GM21381 (cell line): ENCODE data around the gene XIRP1.
"Not testable (repeated sequence)": the region's sequence is repeated elsewhere in the genome, so short reads cannot be mapped to it uniquely, and the experiment has no call there.

ENCODE experiments used
- ATAC-seq: cut with Tn5 transposase; IDR thresholded peaks from one replicate; pipeline ENCODE4 v1.9.1; 2021; ENCODE audit warnings: mild to moderate bottlenecking, moderate library complexity; ENCODE audit not compliant: unreplicated experiment

XIRP1 gene, protein sequence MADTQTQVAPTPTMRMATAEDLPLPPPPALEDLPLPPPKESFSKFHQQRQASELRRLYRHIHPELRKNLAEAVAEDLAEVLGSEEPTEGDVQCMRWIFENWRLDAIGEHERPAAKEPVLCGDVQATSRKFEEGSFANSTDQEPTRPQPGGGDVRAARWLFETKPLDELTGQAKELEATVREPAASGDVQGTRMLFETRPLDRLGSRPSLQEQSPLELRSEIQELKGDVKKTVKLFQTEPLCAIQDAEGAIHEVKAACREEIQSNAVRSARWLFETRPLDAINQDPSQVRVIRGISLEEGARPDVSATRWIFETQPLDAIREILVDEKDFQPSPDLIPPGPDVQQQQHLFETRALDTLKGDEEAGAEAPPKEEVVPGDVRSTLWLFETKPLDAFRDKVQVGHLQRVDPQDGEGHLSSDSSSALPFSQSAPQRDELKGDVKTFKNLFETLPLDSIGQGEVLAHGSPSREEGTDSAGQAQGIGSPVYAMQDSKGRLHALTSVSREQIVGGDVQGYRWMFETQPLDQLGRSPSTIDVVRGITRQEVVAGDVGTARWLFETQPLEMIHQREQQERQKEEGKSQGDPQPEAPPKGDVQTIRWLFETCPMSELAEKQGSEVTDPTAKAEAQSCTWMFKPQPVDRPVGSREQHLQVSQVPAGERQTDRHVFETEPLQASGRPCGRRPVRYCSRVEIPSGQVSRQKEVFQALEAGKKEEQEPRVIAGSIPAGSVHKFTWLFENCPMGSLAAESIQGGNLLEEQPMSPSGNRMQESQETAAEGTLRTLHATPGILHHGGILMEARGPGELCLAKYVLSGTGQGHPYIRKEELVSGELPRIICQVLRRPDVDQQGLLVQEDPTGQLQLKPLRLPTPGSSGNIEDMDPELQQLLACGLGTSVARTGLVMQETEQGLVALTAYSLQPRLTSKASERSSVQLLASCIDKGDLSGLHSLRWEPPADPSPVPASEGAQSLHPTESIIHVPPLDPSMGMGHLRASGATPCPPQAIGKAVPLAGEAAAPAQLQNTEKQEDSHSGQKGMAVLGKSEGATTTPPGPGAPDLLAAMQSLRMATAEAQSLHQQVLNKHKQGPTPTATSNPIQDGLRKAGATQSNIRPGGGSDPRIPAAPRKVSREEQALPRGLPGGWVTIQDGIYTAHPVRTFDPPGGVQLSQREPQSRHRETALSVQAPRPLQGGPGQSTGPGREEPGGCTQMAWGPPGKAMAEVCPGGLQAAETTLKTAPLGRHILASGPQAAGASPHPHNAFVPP (N-terminal part only)

DNA sequence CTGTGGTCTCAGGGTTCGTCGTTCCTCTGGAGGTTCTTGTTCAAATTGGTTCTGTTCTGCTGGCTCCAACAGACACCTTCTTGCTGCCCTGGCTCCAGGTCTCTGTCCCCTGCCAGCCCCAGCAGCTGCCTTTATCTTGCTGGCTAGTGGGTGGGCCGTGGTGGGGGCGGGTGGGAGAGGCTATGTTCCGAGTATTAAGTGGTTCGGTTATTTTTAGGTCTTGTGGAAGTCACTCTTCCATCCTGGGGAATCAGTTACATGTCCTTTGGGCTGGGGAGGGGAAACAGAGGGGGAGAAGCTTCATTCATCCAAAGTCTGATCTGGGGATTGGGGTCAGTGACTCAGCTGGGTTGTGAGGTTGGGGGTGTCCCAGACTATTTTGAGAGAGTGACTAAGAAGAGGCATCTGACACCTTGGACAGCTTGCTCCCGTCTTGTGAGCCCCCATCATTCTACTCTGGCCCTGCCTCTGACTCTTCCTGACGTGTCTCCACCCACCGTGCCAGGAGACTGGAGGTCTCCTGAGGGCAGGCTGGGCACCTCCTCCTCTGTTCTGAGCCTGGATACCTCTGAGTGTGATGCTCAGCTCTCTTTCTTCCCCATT lies at the start of gene XIRP1:
Gene XIRP1, minus strand, starts transcription at position 106 of the 603 bp plus-strand sequence. CDS start 3,150 bp downstream, outside the sequence.
- no peak for ATAC-seq

DNA sequence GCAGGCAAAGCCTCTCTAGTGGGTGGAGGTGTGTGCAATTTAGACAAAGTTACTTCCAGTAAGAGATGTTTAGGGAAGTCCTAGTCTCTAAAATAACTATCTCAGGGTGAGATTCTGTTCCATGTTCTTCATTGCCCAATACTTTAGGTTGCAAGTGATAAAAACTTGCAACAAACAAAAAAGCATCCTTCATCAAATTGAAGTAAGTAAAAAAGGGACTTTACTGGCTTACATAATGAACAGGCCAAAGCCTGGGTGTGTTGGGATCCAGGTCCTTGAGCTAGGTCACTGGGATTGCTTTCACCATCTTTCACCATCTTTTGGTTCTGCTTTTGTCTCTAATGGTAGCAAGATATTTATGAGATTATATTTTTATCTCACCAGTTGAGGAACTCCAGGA lies 49.2 kb upstream of the XIRP1 start:
- ATAC-seq, result no peak

DNA sequence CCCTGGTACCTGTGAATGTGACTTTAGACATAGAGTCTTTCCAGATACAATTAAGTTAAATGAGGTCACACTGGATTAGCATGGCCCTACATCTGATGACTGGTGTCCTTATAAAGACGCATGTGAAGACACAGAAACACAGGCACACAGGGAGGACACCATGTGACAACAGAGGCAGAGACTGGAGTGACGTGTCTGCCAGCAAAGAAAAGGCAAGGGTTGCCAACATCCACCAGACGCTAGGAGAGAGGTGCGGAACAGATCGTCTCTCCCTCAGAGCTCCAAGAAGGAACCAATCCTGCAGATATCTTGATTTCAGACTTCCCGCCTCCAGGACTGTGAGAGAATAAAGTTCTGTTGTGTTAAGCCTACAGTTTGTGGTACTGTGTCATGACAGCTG lies 44.6 kb upstream of the XIRP1 start:
- no peak for ATAC-seq

DNA sequence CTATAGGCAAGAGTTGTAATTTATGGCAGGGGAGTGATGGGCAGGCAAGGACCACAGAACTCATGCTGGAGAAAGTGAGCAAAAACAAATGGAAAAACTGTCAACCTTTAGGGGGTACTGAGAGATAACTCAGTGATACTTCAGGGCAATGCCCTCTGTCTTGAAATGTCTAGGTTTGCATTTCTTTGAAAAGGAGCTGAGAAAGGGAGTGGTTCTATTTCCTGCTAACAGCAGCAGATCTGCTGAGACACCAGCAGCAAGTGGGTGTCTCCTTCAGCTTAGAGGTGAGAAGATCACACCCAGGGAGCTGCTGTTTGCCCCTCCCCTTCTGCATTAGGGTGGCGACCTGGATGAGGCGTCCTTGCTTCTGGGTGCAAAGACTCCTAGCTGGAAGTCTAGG lies 42.3 kb upstream of the XIRP1 start:
- no peak for ATAC-seq

DNA sequence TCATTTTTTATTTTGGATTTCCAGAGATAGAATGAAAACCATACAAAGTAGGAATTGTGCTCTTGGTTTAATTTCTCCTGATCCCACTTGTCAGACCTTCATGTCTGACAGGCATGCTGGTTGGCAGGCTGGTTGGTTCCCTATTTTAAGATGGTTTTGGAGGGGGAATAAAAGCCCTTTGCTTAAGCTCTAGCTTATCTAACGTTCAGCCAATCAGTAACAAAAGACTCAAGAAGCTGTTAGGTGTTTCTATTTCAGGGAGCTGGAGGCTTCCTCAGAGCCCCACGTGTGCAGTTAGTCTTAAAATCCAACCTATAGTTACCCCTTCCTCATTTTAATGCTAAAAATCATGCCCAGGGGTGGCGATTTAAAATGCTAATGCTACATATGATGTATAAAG lies 40.5 kb upstream of the XIRP1 start:
- ATAC-seq, result no peak

DNA sequence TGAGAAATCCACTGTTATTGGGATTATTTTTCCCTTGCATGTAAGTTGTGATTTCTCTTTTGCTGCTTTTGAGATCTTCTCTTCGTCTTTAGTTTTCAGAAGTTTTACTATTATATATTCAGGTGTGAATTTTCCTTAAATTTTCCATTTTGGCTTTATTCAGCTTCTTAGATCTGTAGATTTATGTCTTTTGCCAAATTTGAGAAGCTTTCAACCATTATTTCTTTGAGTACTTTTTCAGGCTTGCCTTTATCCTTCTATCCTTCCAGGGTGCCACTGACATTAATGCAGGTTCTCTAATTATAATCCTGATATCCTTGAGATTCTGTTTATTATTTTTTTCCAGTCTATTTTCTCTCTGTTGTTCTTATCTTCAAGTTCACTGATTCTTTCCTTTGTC lies 38.1 kb upstream of the XIRP1 start:
- ATAC-seq, result no peak

DNA sequence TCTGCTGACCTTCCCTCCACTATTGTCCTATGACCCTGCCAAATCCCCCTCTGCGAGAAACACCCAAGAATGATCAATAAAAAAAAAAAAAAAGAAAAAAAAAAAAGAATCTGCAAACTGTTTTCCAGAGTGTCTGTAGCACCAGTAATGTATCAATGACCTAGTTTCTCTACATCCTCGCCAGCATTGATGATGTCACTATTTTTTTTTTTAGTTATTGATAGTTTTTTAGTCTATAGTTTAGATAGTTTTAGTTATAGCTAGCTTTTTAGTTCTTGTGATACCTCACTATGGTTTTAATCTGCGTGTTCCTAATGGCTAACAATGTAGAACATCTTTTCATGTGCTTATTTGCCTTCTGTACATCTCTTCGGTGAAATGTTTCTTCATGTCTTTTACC lies 36.1 kb upstream of the XIRP1 start:
- no peak for ATAC-seq

DNA sequence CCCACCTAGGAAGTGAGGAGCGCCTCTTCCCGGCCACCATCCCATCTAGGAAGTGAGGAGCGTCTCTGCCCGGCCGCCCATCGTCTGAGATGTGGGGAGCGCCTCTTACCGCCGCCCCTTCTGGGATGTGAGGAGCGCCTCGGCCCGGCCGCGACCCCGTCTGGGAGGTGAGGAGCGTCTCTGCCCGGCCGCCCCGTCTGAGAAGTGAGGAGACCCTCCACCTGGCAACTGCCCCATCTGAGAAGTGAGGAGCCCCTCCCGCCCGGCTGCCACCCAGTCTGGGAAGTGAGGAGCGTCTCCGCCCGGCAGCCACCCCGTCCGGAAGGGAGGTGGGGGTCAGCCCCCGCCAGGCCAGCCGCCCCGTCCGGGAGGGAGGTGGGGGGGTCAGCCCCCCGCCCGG lies 35.2 kb upstream of the XIRP1 start:
- ATAC-seq, result not testable (repeated sequence)

DNA sequence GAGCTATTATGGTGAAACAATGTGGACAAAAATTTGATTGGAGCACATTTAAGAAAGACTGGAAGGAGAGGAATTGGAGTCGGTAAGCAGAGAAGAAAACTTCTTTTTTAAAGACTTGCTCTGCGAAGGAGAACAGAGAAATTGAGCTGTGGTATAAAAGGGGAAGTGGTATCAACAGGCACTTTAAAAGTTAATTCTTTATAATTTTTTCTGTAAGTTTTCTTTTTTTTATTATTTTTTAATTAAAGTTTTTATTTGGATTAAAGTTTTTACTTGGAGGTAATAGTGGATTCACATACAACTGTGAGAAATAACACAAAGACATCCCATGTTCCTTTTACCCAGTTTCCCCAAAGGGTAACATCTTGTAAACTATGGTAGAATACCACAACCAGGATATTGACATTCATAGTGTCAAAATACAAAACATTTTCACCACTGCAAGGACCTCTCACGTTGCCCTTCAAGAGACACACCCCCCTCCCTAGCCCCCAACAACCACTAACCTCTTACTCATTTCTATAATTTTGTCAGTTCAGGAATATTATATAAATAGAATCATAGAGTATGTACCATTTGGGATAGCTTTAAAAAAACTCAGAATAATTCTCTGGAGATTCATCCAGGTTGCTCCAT lies 33.8 kb upstream of the XIRP1 start:
- peak; percentile 54 for ATAC-seq

DNA sequence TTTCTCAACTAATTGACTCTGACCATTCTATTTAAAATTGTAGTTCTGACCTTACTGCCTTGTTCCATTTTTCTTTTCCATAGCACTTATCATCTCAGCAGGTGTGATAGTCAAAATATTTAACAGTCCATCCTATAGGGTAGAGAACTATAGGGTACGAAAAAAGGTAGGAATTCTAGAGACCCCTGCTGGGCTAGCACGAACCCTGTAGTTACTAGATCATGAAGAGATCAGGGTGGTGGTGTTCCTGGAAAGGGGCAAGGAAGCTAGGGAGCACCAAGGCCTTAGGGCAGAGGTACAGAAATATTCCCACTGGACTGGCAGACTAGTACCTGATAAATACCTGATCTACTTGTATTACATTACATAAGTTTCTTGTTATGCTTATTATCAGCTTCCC lies 31.9 kb upstream of the XIRP1 start:
- ATAC-seq, result no peak

DNA sequence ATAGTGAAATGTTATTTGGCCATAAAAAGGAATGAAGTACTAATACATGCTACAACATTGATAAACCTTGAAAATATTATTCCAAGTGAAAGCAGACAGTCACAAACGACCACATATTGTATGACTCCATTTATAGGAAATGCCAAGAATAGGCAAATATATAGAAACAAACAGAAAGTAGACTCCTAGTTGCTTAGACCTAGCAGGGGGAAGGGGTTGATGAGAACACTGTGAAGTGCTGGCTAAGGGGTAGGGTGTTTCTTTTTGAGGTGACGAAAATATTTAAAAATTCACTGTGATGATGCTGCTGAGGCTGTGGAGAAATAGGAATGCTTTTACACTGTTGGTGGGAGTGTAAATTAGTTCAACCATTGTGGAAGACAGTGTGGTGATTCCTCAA lies 30.5 kb upstream of the XIRP1 start:
- no peak for ATAC-seq

DNA sequence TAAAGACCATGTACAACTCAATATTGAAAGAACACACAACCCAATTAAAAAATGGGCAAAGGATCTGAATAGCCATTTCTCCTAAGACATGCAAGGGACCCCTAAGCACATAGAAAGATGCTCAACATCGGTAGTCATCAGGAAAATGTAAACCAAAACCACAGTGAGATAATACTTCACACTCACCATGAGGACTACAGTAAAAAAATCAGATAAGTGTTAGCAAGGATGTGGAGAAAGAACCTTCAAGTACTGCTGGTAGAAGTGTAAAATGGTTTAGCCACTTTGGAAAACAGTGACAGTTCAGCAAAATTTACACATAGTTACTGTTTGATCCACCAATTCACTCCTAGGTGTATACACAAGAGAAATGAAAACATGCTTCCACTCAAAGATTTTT lies 30.1 kb upstream of the XIRP1 start:
- no peak for ATAC-seq

DNA sequence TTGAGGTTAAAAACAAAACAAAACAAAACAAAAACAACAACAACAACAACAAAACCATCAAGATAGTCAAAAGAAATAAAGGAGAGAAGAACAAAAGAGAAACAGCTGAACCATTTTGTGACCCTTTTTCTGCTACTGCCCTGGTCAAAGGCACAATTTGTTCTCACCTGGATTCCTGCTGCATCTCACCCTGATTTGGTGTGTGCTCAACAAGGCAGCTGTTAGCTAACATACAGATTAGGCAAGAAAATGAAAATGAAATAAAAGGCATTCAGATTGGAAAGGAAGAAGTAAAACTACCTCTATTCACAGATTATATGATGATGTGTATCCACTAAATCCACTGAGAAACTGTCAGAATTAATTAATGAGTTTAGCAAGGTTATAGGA lies 28.7 kb upstream of the XIRP1 start:
- ATAC-seq, result no peak

DNA sequence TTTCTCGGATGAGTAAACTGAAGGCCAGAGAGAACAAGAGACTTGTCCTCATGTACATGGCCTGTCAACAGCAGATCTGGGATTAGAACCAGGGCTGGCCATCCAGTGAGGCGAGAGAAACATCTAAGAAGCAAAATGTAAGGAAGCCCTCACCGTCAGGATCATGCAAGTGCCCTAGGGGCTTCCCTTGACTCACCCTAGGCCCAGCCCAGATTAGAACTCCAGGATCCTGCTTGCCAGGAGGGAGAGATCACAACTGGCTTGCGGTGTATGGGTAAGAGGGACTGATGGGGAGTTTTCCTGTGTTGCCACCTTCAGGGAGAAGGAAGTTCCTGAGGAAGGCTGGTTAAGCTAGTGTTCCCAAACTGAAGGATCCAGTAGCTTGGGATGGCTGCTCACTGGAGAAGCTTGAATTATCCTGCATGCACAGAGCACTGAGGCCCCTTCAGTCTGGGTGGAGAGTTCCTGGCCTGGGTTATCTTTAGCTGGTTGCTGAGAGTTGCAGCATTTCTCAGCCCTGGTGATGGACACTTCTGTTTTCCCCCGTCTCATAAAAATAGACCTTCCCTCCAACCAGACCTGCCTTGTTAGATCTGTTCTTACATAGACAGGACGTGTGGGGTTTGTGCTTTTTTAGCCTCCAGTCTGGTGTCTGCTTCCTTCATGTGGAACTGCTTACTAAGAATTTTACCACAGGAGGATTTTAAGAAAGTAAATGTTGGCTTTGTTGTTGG lies 28.2 kb upstream of the XIRP1 start:
- ATAC-seq, result no peak

DNA sequence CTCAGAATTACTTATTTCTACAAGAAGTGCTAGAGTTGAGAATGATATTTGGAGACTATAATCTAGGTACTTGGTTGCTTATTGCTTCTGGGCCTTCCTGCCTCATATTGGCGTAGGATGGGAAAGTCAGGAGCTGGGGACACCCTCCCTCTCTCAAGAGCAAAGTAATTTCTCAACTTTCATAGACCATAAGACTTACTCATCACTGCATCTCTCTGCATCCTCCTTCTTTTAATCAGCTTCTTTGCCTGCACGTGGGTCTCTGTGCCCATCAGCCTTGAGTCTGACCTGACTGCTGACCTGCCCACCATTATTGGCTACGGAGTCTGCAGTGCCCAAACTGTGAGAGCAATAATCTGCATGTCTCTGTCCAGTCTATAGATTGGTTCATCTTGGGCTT lies 27.3 kb upstream of the XIRP1 start:
- no peak for ATAC-seq

DNA sequence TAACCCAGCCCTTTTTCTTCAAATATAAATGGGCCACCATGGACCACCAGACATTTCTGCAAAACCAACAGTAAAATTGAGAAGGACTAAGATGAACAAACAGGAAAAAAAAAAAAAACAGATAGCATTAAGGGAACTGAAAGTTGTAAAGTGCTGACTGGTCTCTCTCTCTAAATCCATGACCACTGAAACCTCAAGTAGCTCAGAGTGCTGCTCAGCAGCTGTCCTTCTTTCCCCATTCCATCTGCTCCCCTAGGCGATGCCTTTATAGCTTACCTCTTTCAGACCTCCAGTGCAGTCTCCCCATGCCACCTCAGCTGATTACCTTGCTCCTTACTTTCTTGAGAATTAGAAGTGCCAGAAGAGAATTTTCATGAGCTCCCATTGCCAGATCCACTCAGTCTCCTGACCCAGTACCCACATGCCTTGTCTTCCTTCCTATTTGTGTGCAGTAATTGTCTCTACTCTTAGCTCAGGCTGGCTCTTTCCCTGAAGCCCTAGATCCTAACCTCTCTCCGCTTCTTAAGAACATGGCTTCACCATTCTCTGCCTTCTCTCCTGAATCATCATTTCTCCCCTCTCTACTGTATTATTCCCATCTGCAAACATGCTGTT lies 23.9 kb upstream of the XIRP1 start:
- ATAC-seq, result peak; percentile 97

DNA sequence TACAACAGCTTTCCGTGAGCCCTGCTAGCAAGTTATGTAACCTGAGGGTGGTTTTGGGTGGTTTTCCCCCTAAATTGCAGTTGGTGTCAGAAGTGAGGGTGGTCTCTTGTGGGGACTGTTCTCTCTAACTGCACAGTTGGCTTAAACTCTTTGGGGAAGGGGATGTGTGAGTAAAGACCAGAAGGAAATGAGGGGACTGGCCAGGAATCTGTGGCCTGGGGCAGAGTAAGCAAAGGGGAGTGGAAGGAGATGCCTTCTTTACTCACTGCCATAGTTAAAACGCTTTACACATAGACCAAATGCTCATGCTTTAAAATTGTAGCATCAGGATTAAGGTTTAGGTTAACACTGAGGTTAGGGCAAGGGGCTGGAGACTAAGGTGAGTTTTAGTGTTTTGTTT lies 21.2 kb upstream of the XIRP1 start:
- no peak for ATAC-seq

DNA sequence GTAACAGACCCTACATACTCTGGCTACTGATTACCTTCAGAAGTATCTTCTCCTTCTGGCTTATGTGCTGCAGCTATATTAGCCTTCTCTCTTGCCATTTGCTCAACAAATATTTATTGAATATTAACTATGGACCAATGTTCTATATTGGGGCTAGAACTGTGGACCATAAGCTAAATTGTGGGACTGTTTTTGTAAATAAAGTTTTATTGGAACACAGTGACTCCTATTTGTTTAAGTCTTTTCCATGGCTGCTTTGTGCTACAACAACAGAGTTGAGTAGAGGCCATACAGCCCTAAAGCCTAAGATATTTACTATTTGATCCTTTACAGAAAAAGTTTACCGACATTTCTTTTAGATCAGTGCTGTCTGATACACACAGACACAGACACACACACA lies 20.3 kb upstream of the XIRP1 start:
- ATAC-seq, result no peak
